ENCODE measurements around the gene FBN1.

DNA sequence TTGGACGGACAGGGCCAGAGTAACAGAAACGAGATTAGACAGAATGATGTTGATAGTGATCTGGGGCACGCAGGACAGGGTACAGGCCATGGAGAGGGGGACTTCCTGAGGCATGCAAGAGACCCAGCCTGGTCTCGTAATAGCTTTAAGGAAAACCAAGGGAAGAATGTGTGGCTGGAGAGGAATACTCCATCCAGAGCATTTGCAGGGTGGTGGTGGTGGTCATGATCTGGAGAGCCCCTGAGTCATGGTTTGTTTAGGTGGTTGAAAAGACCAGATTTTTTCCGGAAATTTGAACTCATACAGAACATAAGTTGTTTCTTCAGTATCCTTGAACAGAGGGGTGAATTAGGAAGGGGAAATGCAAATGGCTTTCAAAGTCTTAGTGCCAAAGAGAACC is 175.8 kb downstream of the FBN1 start:
- TF ChIP-seq POLR2A (IDR thresholded peaks at IDR 0.05) = no peak
- TF ChIP-seq, protein P1, sequence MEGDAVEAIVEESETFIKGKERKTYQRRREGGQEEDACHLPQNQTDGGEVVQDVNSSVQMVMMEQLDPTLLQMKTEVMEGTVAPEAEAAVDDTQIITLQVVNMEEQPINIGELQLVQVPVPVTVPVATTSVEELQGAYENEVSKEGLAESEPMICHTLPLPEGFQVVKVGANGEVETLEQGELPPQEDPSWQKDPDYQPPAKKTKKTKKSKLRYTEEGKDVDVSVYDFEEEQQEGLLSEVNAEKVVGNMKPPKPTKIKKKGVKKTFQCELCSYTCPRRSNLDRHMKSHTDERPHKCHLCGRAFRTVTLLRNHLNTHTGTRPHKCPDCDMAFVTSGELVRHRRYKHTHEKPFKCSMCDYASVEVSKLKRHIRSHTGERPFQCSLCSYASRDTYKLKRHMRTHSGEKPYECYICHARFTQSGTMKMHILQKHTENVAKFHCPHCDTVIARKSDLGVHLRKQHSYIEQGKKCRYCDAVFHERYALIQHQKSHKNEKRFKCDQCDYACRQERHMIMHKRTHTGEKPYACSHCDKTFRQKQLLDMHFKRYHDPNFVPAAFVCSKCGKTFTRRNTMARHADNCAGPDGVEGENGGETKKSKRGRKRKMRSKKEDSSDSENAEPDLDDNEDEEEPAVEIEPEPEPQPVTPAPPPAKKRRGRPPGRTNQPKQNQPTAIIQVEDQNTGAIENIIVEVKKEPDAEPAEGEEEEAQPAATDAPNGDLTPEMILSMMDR (IDR thresholded peaks at IDR 0.05) = no peak
